GM18505 (cell line): ENCODE measurements around the gene B3GALT5.

Source experiments
- ATAC-seq: cut with Tn5 transposase; IDR thresholded peaks from one replicate; pipeline ENCODE4 v1.9.1; 2021; ENCODE audit not compliant: unreplicated experiment
- POLR2A ChIP-seq: IDR thresholded peaks from 4 replicates; pipeline ENCODE4 v1.6.1; 2011; ENCODE audit warnings: borderline replicate concordance; ENCODE audit not compliant: insufficient read depth, insufficient read length; ENCODE audit errors: extremely low read depth

Gene B3GALT5

GRCh38 chr21:39593522-39593921 lies 19.2 kb upstream of the B3GALT5 start:
- ATAC-seq, result no peak
- no peak for TF ChIP-seq POLR2A

GRCh38 chr21:39595465-39595864 lies 17.3 kb upstream of the B3GALT5 start:
- no peak for TF ChIP-seq POLR2A
- no peak for ATAC-seq

- TF ChIP-seq POLR2A, result no peak
- no peak for ATAC-seq
Measured at GRCh38 chr21:39597595-39597994, 15.1 kb upstream of the B3GALT5 start.

- no peak for TF ChIP-seq POLR2A
- ATAC-seq, result no peak
Measured at GRCh38 chr21:39599191-39599970, 13.4 kb upstream of the B3GALT5 start.

GRCh38 chr21:39601187-39601928 lies 11.4 kb upstream of the B3GALT5 start:
- no peak for TF ChIP-seq POLR2A
- no peak for ATAC-seq

- ATAC-seq, result no peak
- TF ChIP-seq POLR2A, result no peak
Measured at GRCh38 chr21:39602076-39602689, 10.6 kb upstream of the B3GALT5 start.

GRCh38 chr21:39602793-39603192 lies 9.9 kb upstream of the B3GALT5 start:
- ATAC-seq, result no peak
- TF ChIP-seq POLR2A, result no peak

GRCh38 chr21:39604951-39605350 lies 7.8 kb upstream of the B3GALT5 start:
- no peak for ATAC-seq
- TF ChIP-seq POLR2A, result no peak

- TF ChIP-seq POLR2A, result no peak
- ATAC-seq, result no peak
Measured at GRCh38 chr21:39610703-39611102, 2.0 kb upstream of the B3GALT5 start.

GRCh38 chr21:39611551-39612190 lies 1.1 kb upstream of the B3GALT5 start:
- no peak for TF ChIP-seq POLR2A
- no peak for ATAC-seq

GRCh38 chr21:39613041-39613934 lies 548 bp downstream of the B3GALT5 start:
- ATAC-seq, result no peak
- no peak for TF ChIP-seq POLR2A

GRCh38 chr21:39616211-39616772 lies 3.6 kb downstream of the B3GALT5 start:
- no peak for ATAC-seq

More at GRCh38 chr21:39616211-39616772, 3.6 kb downstream of the B3GALT5 start:
- TF ChIP-seq POLR2A, result no peak
